ENCODE measurements around the gene TSPOAP1.

Gene TSPOAP1

DNA sequence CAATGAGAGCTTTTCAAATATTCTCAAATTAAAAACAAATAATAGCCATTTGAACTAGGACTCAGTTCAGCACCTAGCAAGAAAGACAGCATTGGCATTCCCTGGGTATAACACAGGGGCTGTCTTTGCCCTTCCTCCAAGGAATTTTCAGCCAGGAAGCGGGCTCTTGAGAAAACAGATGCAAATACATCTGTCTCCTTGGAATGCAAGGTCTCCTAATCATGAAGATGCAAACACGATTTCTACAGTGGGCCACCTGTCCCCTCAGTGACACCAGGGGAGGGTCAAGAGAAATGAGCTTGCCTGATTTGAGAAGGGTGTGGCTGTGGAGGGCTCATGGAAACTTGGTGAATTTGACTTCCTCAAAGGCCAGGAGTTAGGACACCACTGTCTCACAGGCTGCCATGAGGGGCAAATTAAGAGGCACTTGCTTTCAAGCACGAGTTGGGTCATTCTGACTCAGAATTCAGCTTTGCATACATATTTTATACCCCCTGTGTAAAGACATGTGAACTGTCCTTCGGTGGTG is 47.9 kb upstream of the TSPOAP1 start:
- Histone ChIP-seq H3K4me1 (ENCODE audit: control insufficient read depth, low read length) (no peaks in the 10 kb centered on the region), H3K4me3 (ENCODE audit: low read length) (no peak overlapping the region), H3K4me2 (ENCODE audit: low read length) (no peak overlapping the region), H3F3A (ENCODE audit: control insufficient read depth, insufficient read depth) (no peaks in the 10 kb centered on the region), H3K9me3 (ENCODE audit: control insufficient read depth, insufficient read depth, low read length) (no peaks in the 10 kb centered on the region), H4K20me1 (ENCODE audit: control insufficient read depth, insufficient read depth, low read depth, low read length) (no peaks in the 10 kb centered on the region), H3K36me3 (ENCODE audit: control insufficient read depth, low read length) (no peaks in the 10 kb centered on the region), H3K79me2 (ENCODE audit: control insufficient read depth, low read length) (no peaks in the 10 kb centered on the region), H3K27ac (ENCODE audit: low read depth, low read length) (no peak overlapping the region), H3K27me3 (ENCODE audit: control insufficient read depth, low read length) (0 out of 2 replicates have a peak, but pooled peaks cover 3% of the 10 kb centered on the region), H3K9me2 (replicated peaks; ENCODE audit: control insufficient read depth, low read length) (no peaks in the 10 kb centered on the region)
- TF ChIP-seq, protein P1, sequence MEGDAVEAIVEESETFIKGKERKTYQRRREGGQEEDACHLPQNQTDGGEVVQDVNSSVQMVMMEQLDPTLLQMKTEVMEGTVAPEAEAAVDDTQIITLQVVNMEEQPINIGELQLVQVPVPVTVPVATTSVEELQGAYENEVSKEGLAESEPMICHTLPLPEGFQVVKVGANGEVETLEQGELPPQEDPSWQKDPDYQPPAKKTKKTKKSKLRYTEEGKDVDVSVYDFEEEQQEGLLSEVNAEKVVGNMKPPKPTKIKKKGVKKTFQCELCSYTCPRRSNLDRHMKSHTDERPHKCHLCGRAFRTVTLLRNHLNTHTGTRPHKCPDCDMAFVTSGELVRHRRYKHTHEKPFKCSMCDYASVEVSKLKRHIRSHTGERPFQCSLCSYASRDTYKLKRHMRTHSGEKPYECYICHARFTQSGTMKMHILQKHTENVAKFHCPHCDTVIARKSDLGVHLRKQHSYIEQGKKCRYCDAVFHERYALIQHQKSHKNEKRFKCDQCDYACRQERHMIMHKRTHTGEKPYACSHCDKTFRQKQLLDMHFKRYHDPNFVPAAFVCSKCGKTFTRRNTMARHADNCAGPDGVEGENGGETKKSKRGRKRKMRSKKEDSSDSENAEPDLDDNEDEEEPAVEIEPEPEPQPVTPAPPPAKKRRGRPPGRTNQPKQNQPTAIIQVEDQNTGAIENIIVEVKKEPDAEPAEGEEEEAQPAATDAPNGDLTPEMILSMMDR (IDR thresholded peaks at IDR 0.05; ENCODE audit: low read depth, low read length, poor library complexity, severe bottlenecking): no peak
- TF ChIP-seq EZH2phosphoT487 (IDR thresholded peaks at IDR 0.05; ENCODE audit: borderline replicate concordance, low read length): no peak

DNA sequence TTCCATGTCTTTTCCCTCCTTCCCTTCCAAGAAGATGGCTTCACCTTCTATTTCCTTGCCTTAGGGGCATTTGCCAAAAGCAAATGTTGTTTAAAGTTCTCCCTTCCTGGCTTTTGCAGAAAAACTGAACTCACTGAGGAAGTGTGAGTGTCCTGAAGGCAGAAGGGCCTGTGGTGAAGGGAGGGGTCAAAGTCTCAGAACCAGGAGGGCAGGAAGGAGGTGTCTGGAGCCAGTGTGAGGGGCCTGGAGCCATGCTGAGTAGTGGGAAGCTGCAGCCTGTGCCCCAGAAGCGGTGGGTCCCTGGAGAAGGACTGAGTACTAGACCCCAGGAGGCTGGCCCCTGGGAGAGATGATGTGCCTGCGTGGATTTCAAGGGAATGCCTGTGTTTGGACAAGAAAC is 47.2 kb upstream of the TSPOAP1 start:
- H3K4me3 ChIP-seq (ENCODE audit: low read length): no peak overlapping the region
- no peak overlapping the region for H3K4me2 ChIP-seq (ENCODE audit: low read length)
- H3K9me3 ChIP-seq (ENCODE audit: control insufficient read depth, insufficient read depth, low read length): no peaks in the 10 kb centered on the region
- TF ChIP-seq, protein P1 (IDR thresholded peaks at IDR 0.05; ENCODE audit: low read depth, low read length, poor library complexity, severe bottlenecking): no peak
- TF ChIP-seq EZH2phosphoT487 (IDR thresholded peaks at IDR 0.05; ENCODE audit: borderline replicate concordance, low read length): no peak
- no peaks in the 10 kb centered on the region for H4K20me1 ChIP-seq (ENCODE audit: control insufficient read depth, insufficient read depth, low read depth, low read length)
- H3K36me3 ChIP-seq (ENCODE audit: control insufficient read depth, low read length): no peaks in the 10 kb centered on the region
- H3K79me2 ChIP-seq (ENCODE audit: control insufficient read depth, low read length): no peaks in the 10 kb centered on the region
- no peaks in the 10 kb centered on the region for H3K4me1 ChIP-seq (ENCODE audit: control insufficient read depth, low read length)
- H3K9me2 ChIP-seq (replicated peaks; ENCODE audit: control insufficient read depth, low read length): no peaks in the 10 kb centered on the region
- H3F3A ChIP-seq (ENCODE audit: control insufficient read depth, insufficient read depth): no peaks in the 10 kb centered on the region
- peaks cover 3% of the 10 kb centered on the region; the same call in 1 of the 2 replicates for H3K27me3 ChIP-seq (ENCODE audit: control insufficient read depth, low read length)
- H3K27ac ChIP-seq (ENCODE audit: low read depth, low read length): no peak overlapping the region

DNA sequence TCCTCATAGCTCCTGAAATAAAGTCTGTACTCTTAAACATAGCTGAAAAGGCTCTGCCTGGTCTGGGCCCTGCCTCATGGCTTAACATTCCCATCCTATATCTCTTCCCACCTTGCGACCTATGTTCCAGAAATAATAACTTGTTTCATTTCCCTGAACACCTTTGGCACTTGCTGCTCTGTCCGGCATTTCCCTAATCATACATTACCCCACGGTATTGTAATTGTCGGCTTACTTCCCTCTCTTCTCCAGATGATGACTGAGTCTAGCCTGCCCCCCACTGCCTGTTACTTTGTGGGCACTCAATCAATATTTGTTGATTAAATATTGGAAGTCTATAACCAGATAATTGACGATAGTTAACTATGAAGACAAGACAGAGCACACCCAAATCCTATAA is 46.7 kb upstream of the TSPOAP1 start:
- Histone ChIP-seq H3K9me3 (ENCODE audit: control insufficient read depth, insufficient read depth, low read length) (no peaks in the 10 kb centered on the region), H3K4me1 (ENCODE audit: control insufficient read depth, low read length) (no peaks in the 10 kb centered on the region), H4K20me1 (ENCODE audit: control insufficient read depth, insufficient read depth, low read depth, low read length) (no peaks in the 10 kb centered on the region), H3K79me2 (ENCODE audit: control insufficient read depth, low read length) (no peaks in the 10 kb centered on the region), H3K9me2 (replicated peaks; ENCODE audit: control insufficient read depth, low read length) (no peaks in the 10 kb centered on the region), H3K4me3 (ENCODE audit: low read length) (no peak overlapping the region), H3K27ac (ENCODE audit: low read depth, low read length) (no peak overlapping the region), H3F3A (ENCODE audit: control insufficient read depth, insufficient read depth) (no peaks in the 10 kb centered on the region), H3K27me3 (ENCODE audit: control insufficient read depth, low read length) (peaks cover 3% of the 10 kb centered on the region; the same call in 1 of the 2 replicates), H3K4me2 (ENCODE audit: low read length) (no peak overlapping the region), H3K36me3 (ENCODE audit: control insufficient read depth, low read length) (no peaks in the 10 kb centered on the region)
- TF ChIP-seq, protein P1 (IDR thresholded peaks at IDR 0.05; ENCODE audit: low read depth, low read length, poor library complexity, severe bottlenecking): no peak
- no peak for TF ChIP-seq EZH2phosphoT487 (IDR thresholded peaks at IDR 0.05; ENCODE audit: borderline replicate concordance, low read length)
